IMR-90 (cell line): ENCODE results near the gene MTR. TPM values are rescaled to one million over a fixed set of nuclear protein-coding genes. Genes with fewer than 3 reads are reported as not detected.

Source experiments
- ATAC-seq: fragments of 200-7000 bp; cut with Tn5 transposase; 2 replicates; pipeline ENCODE4 v1.9.1; 2020; ENCODE audit warnings: low read depth, mild to moderate bottlenecking, moderate library complexity
- BruUV-seq: library from RNA; stranded (reverse); fragments of 400-500 nt; replicated peaks from 2 replicates; lab custom pipeline; 2021; lab: Mats Ljungman, UMichigan
- CTCF ChIA-PET: fragments of 300-600 bp; formaldehyde crosslinking; extraction: SDS; loops from one replicate; lab custom pipeline; 2021; ENCODE audit warnings: antibody characterized with exemption; lab: Yijun Ruan, JAX
- POLR2A ChIA-PET: fragments of 300-600 bp; sonication (Branson Sonifier 250); formaldehyde crosslinking; loops from one replicate; lab custom pipeline; 2022; ENCODE audit warnings: antibody characterized with exemption; ENCODE audit not compliant: unreplicated experiment; lab: Charles Lee
- DNase-seq: peaks from one replicate; pipeline ENCODE4 v3.0.0; 2013
- H2AFZ ChIP-seq: replicated peaks from 2 replicates; pipeline ENCODE3; 2013; ENCODE audit warnings: low read length, mild to moderate bottlenecking; ENCODE audit not compliant: poor library complexity
- H2AK5ac ChIP-seq: 2 replicates; pipeline ENCODE4 v1.6.1; 2013; ENCODE audit warnings: low read depth, low read length, inconsistent platforms
- H2AK9ac ChIP-seq: replicated peaks from 2 replicates; pipeline ENCODE3; 2013; ENCODE audit warnings: mild to moderate bottlenecking, low read depth, low read length, moderate library complexity; ENCODE audit not compliant: poor library complexity
- H2BK120ac ChIP-seq: 2 replicates; pipeline ENCODE4 v1.6.1; 2013; ENCODE audit warnings: low read depth, low read length, inconsistent platforms
- H2BK15ac ChIP-seq: 3 replicates; pipeline ENCODE4 v1.6.1; 2013; ENCODE audit warnings: low read depth, low read length, inconsistent platforms
- H2BK20ac ChIP-seq: 2 replicates; pipeline ENCODE4 v1.6.1; 2013; ENCODE audit warnings: low read depth, mild to moderate bottlenecking, inconsistent platforms, low read length, moderate library complexity
- H2BK5ac ChIP-seq: 2 replicates; pipeline ENCODE4 v1.6.1; 2013; ENCODE audit warnings: mild to moderate bottlenecking, low read depth, low read length, inconsistent platforms; ENCODE audit not compliant: poor library complexity, severe bottlenecking
- H3K14ac ChIP-seq: replicated peaks from 2 replicates; pipeline ENCODE4 v1.6.1; 2013; ENCODE audit warnings: low read depth, low read length, inconsistent platforms
- H3K18ac ChIP-seq: 2 replicates; pipeline ENCODE4 v1.6.1; 2013; ENCODE audit warnings: low read depth, low read length, control low read depth
- H3K23ac ChIP-seq: 2 replicates; pipeline ENCODE4 v1.6.1; 2013; ENCODE audit warnings: low read depth, low read length, inconsistent platforms
- H3K27ac ChIP-seq: 2 replicates; pipeline ENCODE4 v1.5.1; 2013; ENCODE audit warnings: mild to moderate bottlenecking, control low read depth, low read length; ENCODE audit not compliant: insufficient read depth
- H3K27me3 ChIP-seq: 2 replicates; pipeline ENCODE4 v1.6.1; 2013; ENCODE audit warnings: low read length; ENCODE audit not compliant: control insufficient read depth, insufficient read depth
- H3K36me3 ChIP-seq: 2 replicates; pipeline ENCODE4 v1.6.1; 2013; ENCODE audit warnings: low read length, mixed read lengths; ENCODE audit not compliant: control insufficient read depth, insufficient read depth
- H3K4ac ChIP-seq: 2 replicates; pipeline ENCODE4 v1.6.1; 2013; ENCODE audit warnings: low read depth, low read length, inconsistent platforms
- H3K4me1 ChIP-seq: 2 replicates; pipeline ENCODE4 v1.6.1; 2013; ENCODE audit warnings: low read length, mixed read lengths; ENCODE audit not compliant: control insufficient read depth, insufficient read depth
- H3K4me2 ChIP-seq: 2 replicates; pipeline ENCODE4 v1.6.1; 2013; ENCODE audit warnings: low read depth, mild to moderate bottlenecking, control low read depth, low read length, moderate library complexity
- H3K4me3 ChIP-seq: 2 replicates; pipeline ENCODE4 v1.5.1; 2013; ENCODE audit warnings: low read depth, mild to moderate bottlenecking, control low read depth, low read length, moderate library complexity; ENCODE audit not compliant: insufficient read depth
- H3K56ac ChIP-seq: 2 replicates; pipeline ENCODE4 v1.6.1; 2013; ENCODE audit warnings: low read length, inconsistent platforms; ENCODE audit not compliant: insufficient read depth; ENCODE audit errors: extremely low read depth
- H3K79me1 ChIP-seq, 2 experiments: 2 replicates each; pipeline ENCODE4 v1.6.1; 2013; ENCODE audit warnings: low read length in 2 of 2, inconsistent platforms in 1 of 2, low read depth in 1 of 2
- H3K9ac ChIP-seq: 2 replicates; pipeline ENCODE4 v1.6.1; 2013; ENCODE audit warnings: low read depth, low read length, control low read depth
- H3K9me1 ChIP-seq: 2 replicates; pipeline ENCODE4 v1.6.1; 2013; ENCODE audit warnings: low read length, inconsistent platforms; ENCODE audit not compliant: insufficient read depth
- H3K9me3 ChIP-seq: 2 replicates; pipeline ENCODE4 v1.6.1; 2013; ENCODE audit warnings: low read length; ENCODE audit not compliant: control insufficient read depth, insufficient read depth
- H4K20me1 ChIP-seq: 2 replicates; pipeline ENCODE4 v1.6.1; 2013; ENCODE audit warnings: low read length, inconsistent platforms; ENCODE audit not compliant: insufficient read depth
- H4K5ac ChIP-seq: 2 replicates; pipeline ENCODE4 v1.6.1; 2013; ENCODE audit warnings: mild to moderate bottlenecking, low read depth, low read length, control low read depth
- H4K8ac ChIP-seq, 2 experiments: 2 replicates each; pipeline ENCODE4 v1.6.1; 2013; ENCODE audit warnings: low read depth in 2 of 2, low read length in 2 of 2, control low read depth in 1 of 2, inconsistent platforms in 1 of 2
- H4K91ac ChIP-seq: 2 replicates; pipeline ENCODE4 v1.6.1; 2013; ENCODE audit warnings: low read depth, low read length, inconsistent platforms; ENCODE audit not compliant: insufficient read depth
- WGBS, 2 experiments: methylation state at CpG; one replicate each; pipeline versions ENCODE4 v1.1.5 to v1.1.7; 2013; ENCODE audit warnings: missing lambda C conversion rate in 2 of 2; ENCODE audit not compliant: insufficient read length in 1 of 2; ENCODE audit errors: extremely low coverage in 2 of 2; 5-methylcytosine and 5-hydroxymethylcytosine counted together
- dilution Hi-C: fragments of 300-500 bp; cut with HindIII; formaldehyde crosslinking; loops from one replicate; pipeline ENCODE4 v1.14.3; 2018; ENCODE audit warnings: low sequenced_read_pairs; ENCODE audit not compliant: unreplicated experiment
- in situ Hi-C: fragments of 300-500 bp; cut with MboI; formaldehyde crosslinking; loops from 3 replicates; pipeline ENCODE4 v1.14.3; 2019; ENCODE audit warnings: low sequenced_read_pairs, inconsistent platforms, mixed read lengths
- intact Hi-C: fragments of 100-400 bp; cut with micrococcal nuclease; formaldehyde crosslinking; loops from 2 replicates; pipeline ENCODE4 v1.10.0; 2022
- polyA plus RNA-seq, 3 experiments: library from polyadenylated mRNA; depleted of rRNA; stranded (reverse); fragments of >200 nt; gene quantifications; 2 replicates each; pipeline ENCODE4 v1.2.3, GENCODE V29; 2012; ENCODE audit warnings: low replicate concordance in 1 of 3
- total RNA-seq: library from RNA; depleted of rRNA; stranded (reverse); fragments of >200 nt; gene quantifications from 2 replicates; pipeline ENCODE4 v1.2.3, GENCODE V29; 2012
- TF ChIP-seq, protein P1 (sequence below): conservative IDR thresholded peaks from 2 replicates; pipeline ENCODE4 v1.5.1; 2012; ENCODE audit warnings: mild to moderate bottlenecking, low read depth, low read length, improper control_type of control experiment

Gene MTR
- total and polyA plus RNA-seq, 2 of the 4 experiments (the other 2 are of a cell fraction), result 7.7 to 31.0 TPM

GRCh38 chr1:236760480-236760879 lies 34.6 kb upstream of the MTR start:
- Histone ChIP-seq H3K4me2 (no peak overlapping the region), H3K4me1 (no peaks in the 10 kb centered on the region), H3K79me1 (no peaks in the 10 kb centered on the region), H3K36me3 (no peaks in the 10 kb centered on the region), H2BK5ac (no peak overlapping the region), H3K9ac (no peak overlapping the region), H3K27ac (no peak overlapping the region), H2BK120ac (no peak overlapping the region), H3K27me3 (no peaks in the 10 kb centered on the region), H4K8ac (no peak overlapping the region), H4K20me1 (no peaks in the 10 kb centered on the region), H3K9me3 (no peaks in the 10 kb centered on the region), H3K4ac (no peak overlapping the region), H2AK5ac (no peak overlapping the region), H3K23ac (no peak overlapping the region), H2BK20ac (no peak overlapping the region), H3K56ac (no peak overlapping the region), H2AK9ac (no peak overlapping the region), H3K14ac (no peak overlapping the region), H2BK15ac (no peak overlapping the region), H2AFZ (no peak overlapping the region), H3K4me3 (no peak overlapping the region), H3K18ac (no peak overlapping the region), H4K91ac (no peak overlapping the region), H3K9me1 (no peaks in the 10 kb centered on the region), H4K5ac (no peak overlapping the region)
- ATAC-seq (no peak), DNase-seq (no peak)
- TF ChIP-seq, protein P1, sequence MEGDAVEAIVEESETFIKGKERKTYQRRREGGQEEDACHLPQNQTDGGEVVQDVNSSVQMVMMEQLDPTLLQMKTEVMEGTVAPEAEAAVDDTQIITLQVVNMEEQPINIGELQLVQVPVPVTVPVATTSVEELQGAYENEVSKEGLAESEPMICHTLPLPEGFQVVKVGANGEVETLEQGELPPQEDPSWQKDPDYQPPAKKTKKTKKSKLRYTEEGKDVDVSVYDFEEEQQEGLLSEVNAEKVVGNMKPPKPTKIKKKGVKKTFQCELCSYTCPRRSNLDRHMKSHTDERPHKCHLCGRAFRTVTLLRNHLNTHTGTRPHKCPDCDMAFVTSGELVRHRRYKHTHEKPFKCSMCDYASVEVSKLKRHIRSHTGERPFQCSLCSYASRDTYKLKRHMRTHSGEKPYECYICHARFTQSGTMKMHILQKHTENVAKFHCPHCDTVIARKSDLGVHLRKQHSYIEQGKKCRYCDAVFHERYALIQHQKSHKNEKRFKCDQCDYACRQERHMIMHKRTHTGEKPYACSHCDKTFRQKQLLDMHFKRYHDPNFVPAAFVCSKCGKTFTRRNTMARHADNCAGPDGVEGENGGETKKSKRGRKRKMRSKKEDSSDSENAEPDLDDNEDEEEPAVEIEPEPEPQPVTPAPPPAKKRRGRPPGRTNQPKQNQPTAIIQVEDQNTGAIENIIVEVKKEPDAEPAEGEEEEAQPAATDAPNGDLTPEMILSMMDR, result no peak
- in situ Hi-C loops, result loop anchor here (25.0 kb wide), 1 partner anchor 627 kb away; no protein-coding TSS in a partner anchor
- intact Hi-C loops, result no loop called here
- WGBS, 2 experiments, result no CpG with 5 or more reads among the region's 6 CpGs
- CTCF ChIA-PET, result interaction anchor here (0.7 to 2.0 kb wide), 3 partner anchors 8 to 57 kb away, joined by 4 to 13 read pairs (median 5); no protein-coding TSS in a partner anchor
- no TSS peak for BruUV-seq
- POLR2A ChIA-PET, result no interaction called here
- dilution Hi-C loops, result no loop called here
